Activated CD4-positive, alpha-beta T cell treated with anti-CD3 and anti-CD28 coated beads for 24 hours (primary cell): Measurements from ENCODE around the gene CHCHD5.

Experiments used
- DNase-seq, 2 donors: peaks; one replicate each; pipeline ENCODE4 v3.0.0-alpha.2; 2020; ENCODE audit warnings: low read depth in 2 of 2

CHCHD5 gene

GRCh38 chr2:112623913-112624777 is 39.7 kb downstream of the CHCHD5 start:
- peak; percentile 52 to 59 for DNase-seq

GRCh38 chr2:112625474-112626114 is 41.2 kb downstream of the CHCHD5 start:
- no peak for DNase-seq

- peak; percentile 41 to 47 for DNase-seq
Measured at GRCh38 chr2:112626604-112627059, 42.2 kb downstream of the CHCHD5 start.

GRCh38 chr2:112627060-112628040 is 42.9 kb downstream of the CHCHD5 start:
- no peak for DNase-seq

- DNase-seq: no peak
Measured at GRCh38 chr2:112629224-112629623, 44.8 kb downstream of the CHCHD5 start.

- DNase-seq: no peak
Measured at GRCh38 chr2:112629823-112630222, 45.4 kb downstream of the CHCHD5 start.

- no peak for DNase-seq
Measured at GRCh38 chr2:112630268-112630667, 45.9 kb downstream of the CHCHD5 start.

GRCh38 chr2:112633708-112634107 is 49.3 kb downstream of the CHCHD5 start:
- DNase-seq: no peak

- no peak for DNase-seq
Measured at GRCh38 chr2:112634153-112634873, 49.9 kb downstream of the CHCHD5 start.

- no peak for DNase-seq
Measured at GRCh38 chr2:112634874-112635157, 50.4 kb downstream of the CHCHD5 start.

- no peak for DNase-seq
Measured at GRCh38 chr2:112636605-112637288, 52.3 kb downstream of the CHCHD5 start.

- DNase-seq: no peak
Measured at GRCh38 chr2:112637289-112637660, 52.9 kb downstream of the CHCHD5 start.
